Dedifferentiated amniotic fluid mesenchymal stem cell (primary cell): ENCODE results near the gene IRAK2.
"Not testable (repeated sequence)": the region's sequence is repeated elsewhere in the genome, so short reads cannot be mapped to it uniquely, and the experiment has no call there.

ENCODE experiments used
- DNase-seq: peaks from one replicate; pipeline ENCODE4 v3.0.0-alpha.2; 2016; ENCODE audit errors: extremely low spot score

Gene IRAK2

GRCh38 chr3:10249833-10250232, 85.1 kb downstream of the IRAK2 start:
- no peak for DNase-seq

DNA sequence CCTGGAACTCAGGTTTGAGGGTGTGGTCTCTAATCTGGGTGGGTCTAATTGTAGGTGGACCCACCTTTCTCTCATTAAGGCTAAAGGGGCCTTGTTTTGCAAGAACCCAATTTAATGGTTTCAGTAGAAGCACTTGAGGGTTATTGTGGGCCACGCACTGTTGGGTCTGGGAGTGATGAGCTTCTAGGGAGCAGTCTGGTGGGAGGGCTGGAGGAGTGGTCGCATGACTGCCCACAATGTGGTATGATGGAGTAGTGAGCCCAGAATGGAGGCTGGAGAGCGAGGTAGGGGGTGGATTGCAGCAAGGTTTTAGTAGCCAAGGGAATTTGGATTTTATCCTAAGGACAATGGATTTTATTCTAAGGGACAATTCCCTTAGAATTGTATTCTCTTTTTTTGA, 86.3 kb downstream of the IRAK2 start:
- DNase-seq = no peak

- no peak for DNase-seq
These were observed 89.0 kb downstream of the IRAK2 start for GRCh38 chr3:10253731-10254130.

DNA sequence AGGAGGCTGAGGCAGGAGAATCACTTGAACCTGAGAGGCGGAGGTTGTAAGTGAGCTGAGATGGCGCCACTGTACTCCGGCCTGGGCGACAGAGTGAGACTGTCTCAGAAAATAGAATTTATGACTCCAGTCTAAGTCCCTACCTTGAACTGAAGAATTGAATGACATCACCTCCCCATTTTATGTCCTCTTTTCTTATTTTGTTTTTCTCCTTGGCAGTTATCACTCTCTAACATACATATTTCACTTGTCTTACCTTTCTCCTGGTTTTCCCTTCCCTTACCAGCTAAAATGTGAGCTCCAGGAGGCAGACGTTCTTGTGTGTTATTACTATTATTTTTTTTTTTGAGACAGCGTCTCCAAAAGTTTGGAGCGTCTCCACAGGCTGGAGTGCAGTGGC, 91.1 kb downstream of the IRAK2 start:
- no peak for DNase-seq

- DNase-seq = no peak
These were observed 94.3 kb downstream of the IRAK2 start for GRCh38 chr3:10259036-10259435.

GRCh38 chr3:10259798-10260197, 95.1 kb downstream of the IRAK2 start:
- no peak for DNase-seq

GRCh38 chr3:10260211-10260701, 95.5 kb downstream of the IRAK2 start:
- no peak for DNase-seq

- DNase-seq = no peak
These were observed 97.3 kb downstream of the IRAK2 start for GRCh38 chr3:10262027-10262426.

GRCh38 chr3:10263646-10264363, 99.1 kb downstream of the IRAK2 start:
- DNase-seq = no peak

DNA sequence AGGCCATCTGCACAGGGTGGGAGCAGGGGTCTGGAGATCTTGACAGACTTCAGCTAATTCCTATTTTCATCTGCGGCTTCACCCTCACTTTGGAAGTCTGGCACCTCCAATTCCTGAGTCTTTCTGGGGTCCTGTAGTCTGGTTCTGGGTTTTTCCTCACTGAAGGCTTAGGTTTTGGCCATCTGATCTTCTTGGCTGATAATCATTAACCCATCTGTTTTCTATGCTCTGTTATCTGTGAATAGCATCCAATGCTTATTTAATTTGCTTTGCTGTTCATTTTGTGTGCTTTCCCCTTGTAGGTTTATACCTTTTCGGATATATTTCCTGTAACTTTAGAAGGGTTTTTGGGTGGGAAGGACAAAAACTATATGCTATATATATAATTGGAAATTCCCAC, 101.1 kb downstream of the IRAK2 start:
- DNase-seq = no peak

- DNase-seq = not testable (repeated sequence)
These were observed 102.2 kb downstream of the IRAK2 start for GRCh38 chr3:10266936-10267335.

GRCh38 chr3:10268116-10268515, 103.4 kb downstream of the IRAK2 start:
- DNase-seq = no peak

DNA sequence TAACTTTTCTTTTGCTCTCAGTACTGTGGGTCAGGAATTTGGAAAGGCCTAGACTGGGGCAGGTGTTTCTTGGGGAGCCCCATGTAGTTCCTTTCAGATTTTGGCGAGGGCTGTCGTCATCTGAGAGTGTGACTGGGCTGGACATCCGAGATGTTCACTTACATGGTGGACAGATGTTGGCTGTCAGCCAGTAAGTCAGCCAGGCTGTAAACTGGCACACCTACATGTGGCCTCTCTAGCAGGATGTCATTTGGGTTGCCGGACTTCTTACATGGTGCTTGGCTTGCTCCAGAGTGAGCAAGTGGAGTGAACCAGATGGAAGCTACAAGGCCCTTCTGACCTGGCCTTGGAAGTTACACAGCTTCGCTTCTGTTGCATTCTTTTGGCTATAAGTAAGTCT, 104.2 kb downstream of the IRAK2 start:
- no peak for DNase-seq

GRCh38 chr3:10269443-10269842, 104.7 kb downstream of the IRAK2 start:
- no peak for DNase-seq

DNA sequence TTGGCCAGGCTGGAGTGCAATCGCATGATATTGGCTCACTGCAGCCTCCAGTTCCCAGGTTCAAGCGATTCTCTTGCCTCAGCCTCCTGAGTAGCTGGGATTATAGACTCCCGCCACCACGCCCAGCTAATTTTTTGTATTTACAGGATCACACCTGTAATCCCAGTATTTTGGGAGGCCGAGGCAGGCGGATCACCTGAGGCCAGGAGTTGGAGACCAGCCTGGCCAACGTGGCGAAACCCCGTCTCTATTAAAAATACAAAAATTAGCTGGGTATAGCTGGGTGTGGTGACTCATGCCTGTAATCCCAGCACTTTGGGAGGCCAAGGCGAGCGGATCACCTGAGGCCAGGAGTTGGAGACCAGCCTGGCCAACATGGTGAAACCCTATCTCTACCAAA, 107.8 kb downstream of the IRAK2 start:
- not testable (repeated sequence) for DNase-seq

GRCh38 chr3:10272977-10273376, 108.3 kb downstream of the IRAK2 start:
- DNase-seq = no peak

GRCh38 chr3:10273702-10274305, 109.1 kb downstream of the IRAK2 start:
- DNase-seq = no peak

- no peak for DNase-seq
These were observed 109.9 kb downstream of the IRAK2 start for GRCh38 chr3:10274601-10275000.

DNA sequence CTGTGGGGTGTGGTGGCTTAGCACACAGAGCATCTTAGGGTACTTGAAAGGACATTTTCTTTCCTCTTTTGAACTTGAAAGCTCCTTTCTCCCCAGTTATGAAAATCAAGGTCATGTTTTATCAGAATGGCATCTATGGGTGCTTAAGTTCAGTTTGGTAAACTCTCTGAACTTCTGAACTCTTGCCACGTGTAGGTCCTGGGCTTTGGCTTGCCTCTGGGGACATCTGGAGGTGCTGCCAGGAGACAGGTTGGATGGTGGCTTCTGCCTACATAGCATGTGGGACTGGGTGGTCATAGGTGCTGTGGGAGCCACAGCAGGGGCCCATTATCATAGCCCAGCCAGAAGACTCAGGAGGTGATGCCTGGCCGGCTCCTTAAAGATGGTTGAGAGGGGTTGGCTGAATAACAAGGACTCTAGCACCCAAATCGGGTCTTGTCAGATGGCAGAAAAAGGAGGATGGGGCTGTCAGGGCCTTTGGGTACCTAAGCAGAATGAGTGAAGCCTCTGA, 112.5 kb downstream of the IRAK2 start:
- DNase-seq = no peak

- DNase-seq = no peak
These were observed 113.8 kb downstream of the IRAK2 start for GRCh38 chr3:10278501-10278900.

GRCh38 chr3:10279384-10280176, 114.9 kb downstream of the IRAK2 start:
- no peak for DNase-seq

GRCh38 chr3:10280177-10280529, 115.4 kb downstream of the IRAK2 start:
- no peak for DNase-seq

DNA sequence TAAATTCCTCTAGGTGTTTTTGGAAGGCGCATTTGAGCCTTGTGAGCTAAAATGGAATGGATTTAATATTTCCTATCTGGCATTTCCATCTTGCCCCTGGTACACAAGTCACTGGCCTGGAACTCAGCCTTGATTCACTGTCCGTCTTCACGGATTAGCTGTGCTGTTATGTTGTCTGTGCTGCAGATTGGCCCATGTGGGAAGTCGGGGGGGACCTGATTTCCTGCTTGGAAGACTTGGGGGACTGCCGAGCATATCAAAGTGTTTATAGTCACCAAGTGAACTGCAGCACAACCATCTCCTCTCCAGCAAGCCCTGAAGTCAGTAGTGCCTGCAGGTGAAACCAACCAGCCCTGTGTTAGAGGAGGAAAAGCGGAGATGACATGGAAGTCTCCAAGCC, 115.9 kb downstream of the IRAK2 start:
- no peak for DNase-seq
